ENCODE data around the gene GBE1. TPM values are rescaled to one million over a fixed set of nuclear protein-coding genes. Genes with fewer than 3 reads are reported as not detected.

GBE1 gene
- total RNA-seq, 2 experiments from 2014 or later, result 3.7 to 4.4 TPM

DNA sequence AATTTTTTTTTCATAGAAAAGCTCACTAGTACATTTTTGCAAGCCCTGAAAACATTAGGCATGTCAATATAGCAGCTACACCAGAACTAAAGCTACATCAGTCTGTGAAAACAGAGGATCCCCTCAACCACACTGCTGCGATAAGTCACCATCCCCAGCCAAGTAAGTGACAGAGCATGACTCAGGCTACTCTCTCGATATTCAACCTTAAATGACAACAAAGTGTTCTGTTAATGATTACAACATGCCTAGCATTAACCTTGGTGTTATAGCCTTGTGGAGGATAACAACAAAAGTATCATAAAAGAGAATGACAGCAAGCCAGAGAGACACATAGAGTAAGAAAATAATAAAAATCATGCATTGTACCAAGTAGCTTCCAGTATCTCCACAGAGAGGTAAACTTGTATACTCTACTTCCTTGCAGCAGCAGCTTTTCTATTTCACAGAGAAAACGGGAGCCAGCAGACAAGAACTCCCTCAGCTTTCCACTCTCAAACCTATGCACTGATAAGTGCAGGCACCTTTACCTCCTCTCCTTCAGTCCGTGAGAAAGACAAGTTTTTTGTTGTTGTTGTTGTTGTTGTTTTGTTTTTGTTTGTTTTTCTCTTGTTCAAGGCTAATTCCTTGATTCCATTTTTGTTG is 76.6 kb downstream of the GBE1 start:
- Mint-ChIP-seq H3K9me3 (no peaks in the 10 kb centered on the region), H3K27ac (no peak overlapping the region), H3K4me1 (ENCODE audit: low read depth) (no peaks in the 10 kb centered on the region), H3K36me3 (ENCODE audit: low read depth) (peaks cover 9% of the 10 kb centered on the region), H3K27me3 (no peaks in the 10 kb centered on the region), H3K4me3 (no peak overlapping the region)
- ChIA-PET POLR2A (no interaction called here), CTCF (no interaction called here)
- no peak for ATAC-seq (ENCODE audit: poor library complexity)
- no peaks in the 10 kb centered on the region for H3K4me1 ChIP-seq (ENCODE audit: insufficient read depth, low read length)
- TF ChIP-seq, protein P1, sequence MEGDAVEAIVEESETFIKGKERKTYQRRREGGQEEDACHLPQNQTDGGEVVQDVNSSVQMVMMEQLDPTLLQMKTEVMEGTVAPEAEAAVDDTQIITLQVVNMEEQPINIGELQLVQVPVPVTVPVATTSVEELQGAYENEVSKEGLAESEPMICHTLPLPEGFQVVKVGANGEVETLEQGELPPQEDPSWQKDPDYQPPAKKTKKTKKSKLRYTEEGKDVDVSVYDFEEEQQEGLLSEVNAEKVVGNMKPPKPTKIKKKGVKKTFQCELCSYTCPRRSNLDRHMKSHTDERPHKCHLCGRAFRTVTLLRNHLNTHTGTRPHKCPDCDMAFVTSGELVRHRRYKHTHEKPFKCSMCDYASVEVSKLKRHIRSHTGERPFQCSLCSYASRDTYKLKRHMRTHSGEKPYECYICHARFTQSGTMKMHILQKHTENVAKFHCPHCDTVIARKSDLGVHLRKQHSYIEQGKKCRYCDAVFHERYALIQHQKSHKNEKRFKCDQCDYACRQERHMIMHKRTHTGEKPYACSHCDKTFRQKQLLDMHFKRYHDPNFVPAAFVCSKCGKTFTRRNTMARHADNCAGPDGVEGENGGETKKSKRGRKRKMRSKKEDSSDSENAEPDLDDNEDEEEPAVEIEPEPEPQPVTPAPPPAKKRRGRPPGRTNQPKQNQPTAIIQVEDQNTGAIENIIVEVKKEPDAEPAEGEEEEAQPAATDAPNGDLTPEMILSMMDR (IDR thresholded peaks at IDR 0.05), result no peak
- intact Hi-C loops (cut with DNase I, micrococcal nuclease), result no loop called here
- H3K27me3 ChIP-seq (ENCODE audit: control insufficient read depth in 1 of 2, insufficient read depth in 2 of 2, low read length in 2 of 2), result no peaks in the 10 kb centered on the region
- H3K4me3 ChIP-seq (ENCODE audit: low read length), result no peak overlapping the region
- no peaks in the 10 kb centered on the region for H3K36me3 ChIP-seq (ENCODE audit: insufficient read depth, low read length)
- H3K27ac ChIP-seq (ENCODE audit: low read depth in 1 of 2, low read length in 2 of 2), result no peak overlapping the region
- no peak for DNase-seq
- no peaks in the 10 kb centered on the region for H3K9me3 ChIP-seq (ENCODE audit: control insufficient read depth in 1 of 2, insufficient read depth in 1 of 2, low read length in 2 of 2)

GRCh38 chr3:81676706-81677456 is 84.6 kb downstream of the GBE1 start:
- Histone ChIP-seq H3K27ac (ENCODE audit: low read depth in 1 of 2, low read length in 2 of 2) (no peak overlapping the region), H3K9me3 (ENCODE audit: control insufficient read depth in 1 of 2, insufficient read depth in 1 of 2, low read length in 2 of 2) (no peaks in the 10 kb centered on the region), H3K36me3 (ENCODE audit: insufficient read depth, low read length) (no peaks in the 10 kb centered on the region), H3K4me3 (ENCODE audit: low read length) (no peak overlapping the region), H3K4me1 (ENCODE audit: insufficient read depth, low read length) (no peaks in the 10 kb centered on the region), H3K27me3 (ENCODE audit: control insufficient read depth in 1 of 2, insufficient read depth in 2 of 2, low read length in 2 of 2) (no peaks in the 10 kb centered on the region)
- intact Hi-C loops (cut with DNase I, micrococcal nuclease), result no loop called here
- ATAC-seq (ENCODE audit: poor library complexity) (no peak), DNase-seq (no peak)
- POLR2A ChIA-PET, result no interaction called here
- Mint-ChIP-seq H3K4me3 (no peak overlapping the region), H3K27me3 (no peaks in the 10 kb centered on the region), H3K27ac (no peak overlapping the region), H3K36me3 (ENCODE audit: low read depth) (no peaks in the 10 kb centered on the region), H3K9me3 (no peaks in the 10 kb centered on the region), H3K4me1 (ENCODE audit: low read depth) (no peaks in the 10 kb centered on the region)
- TF ChIP-seq, protein P1 (IDR thresholded peaks at IDR 0.05), result no peak
- CTCF ChIA-PET, result no interaction called here

DNA sequence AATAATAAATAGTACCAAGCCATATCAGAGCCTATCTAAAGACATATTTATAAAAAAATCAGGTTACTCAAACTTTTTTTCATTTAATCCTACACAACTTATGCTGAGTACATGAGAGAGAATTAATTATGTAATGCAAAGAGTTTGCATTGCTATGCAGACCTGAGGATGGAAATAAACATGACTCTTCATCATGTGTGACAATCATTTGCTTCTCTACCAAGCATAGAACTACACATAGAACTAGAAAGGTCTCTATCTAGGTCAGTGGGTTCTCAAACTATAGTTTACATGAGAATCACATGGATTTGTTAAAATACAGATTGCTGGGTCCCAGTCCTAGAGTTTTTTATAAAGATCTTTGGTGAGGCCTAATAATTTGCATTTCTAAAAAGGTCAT is 86.8 kb downstream of the GBE1 start:
- no peak overlapping the region for H3K4me3 Mint-ChIP-seq
- H3K27me3 Mint-ChIP-seq, result no peaks in the 10 kb centered on the region

More for the DNA sequence above, 86.8 kb downstream of the GBE1 start:
- Mint-ChIP-seq H3K9me3 (no peaks in the 10 kb centered on the region), H3K27ac (no peak overlapping the region), H3K4me1 (ENCODE audit: low read depth) (no peaks in the 10 kb centered on the region), H3K36me3 (ENCODE audit: low read depth) (no peaks in the 10 kb centered on the region)
- TF ChIP-seq, protein P1 (IDR thresholded peaks at IDR 0.05), result no peak
- H3K9me3 ChIP-seq (ENCODE audit: control insufficient read depth in 1 of 2, insufficient read depth in 1 of 2, low read length in 2 of 2), result no peaks in the 10 kb centered on the region
- intact Hi-C loops (cut with DNase I, micrococcal nuclease), result no loop called here
- POLR2A ChIA-PET, result no interaction called here
- no peak overlapping the region for H3K4me3 ChIP-seq (ENCODE audit: low read length)
- H3K27ac ChIP-seq (ENCODE audit: low read depth in 1 of 2, low read length in 2 of 2), result no peak overlapping the region
- no peaks in the 10 kb centered on the region for H3K36me3 ChIP-seq (ENCODE audit: insufficient read depth, low read length)
- CTCF ChIA-PET, result no interaction called here
- H3K27me3 ChIP-seq (ENCODE audit: control insufficient read depth in 1 of 2, insufficient read depth in 2 of 2, low read length in 2 of 2), result no peaks in the 10 kb centered on the region
- ATAC-seq (ENCODE audit: poor library complexity), result no peak
- DNase-seq, result no peak
- no peaks in the 10 kb centered on the region for H3K4me1 ChIP-seq (ENCODE audit: insufficient read depth, low read length)
